KOPT-K1 (cell line): ENCODE results near the gene ARSB.
A peak's percentile ranks its signal among the peaks of the same experiment; 100 is the strongest.

Source experiments
- H3K27ac ChIP-seq: fragments of 200-600 bp; sonication (generic); 2 replicates; pipeline ENCODE4 v1.5.1; 2016; ENCODE audit warnings: antibody characterized with exemption, mild to moderate bottlenecking, low read depth, low read length; ENCODE audit not compliant: poor library complexity, severe bottlenecking
- H3K36me3 ChIP-seq: fragments of 200-600 bp; sonication (generic); 2 replicates; pipeline ENCODE4 v1.5.1; 2017; ENCODE audit warnings: antibody characterized with exemption, mild to moderate bottlenecking, low read length, moderate library complexity; ENCODE audit not compliant: insufficient read depth
- H3K9me3 ChIP-seq: fragments of 200-600 bp; sonication (generic); 2 replicates; pipeline ENCODE4 v1.5.1; 2017; ENCODE audit warnings: antibody characterized with exemption, low read length, mild to moderate bottlenecking; ENCODE audit not compliant: insufficient read depth, poor library complexity, severe bottlenecking

The ARSB gene

DNA sequence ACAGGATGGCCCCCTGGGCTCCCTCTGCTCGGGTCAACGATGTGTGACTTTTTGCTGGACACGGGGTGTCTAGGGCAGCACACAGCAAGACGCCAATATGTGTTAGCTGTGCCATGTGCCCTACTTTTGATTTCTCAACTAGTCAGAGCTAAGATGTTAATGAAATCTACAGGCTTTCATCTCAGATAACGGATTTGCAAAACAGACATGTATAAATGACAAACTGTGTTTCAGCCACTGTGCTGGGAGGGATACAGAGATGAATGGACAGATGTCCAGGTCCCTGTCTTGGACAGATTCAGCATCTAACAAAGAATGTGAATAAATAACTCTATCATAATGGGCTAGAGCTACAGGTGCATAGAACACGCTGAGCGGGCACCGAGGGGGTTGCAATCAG, 176.3 kb downstream of the ARSB start:
- H3K27ac ChIP-seq = no peak overlapping the region
- no peaks in the 10 kb centered on the region for H3K36me3 ChIP-seq
- H3K9me3 ChIP-seq = no peaks in the 10 kb centered on the region

DNA sequence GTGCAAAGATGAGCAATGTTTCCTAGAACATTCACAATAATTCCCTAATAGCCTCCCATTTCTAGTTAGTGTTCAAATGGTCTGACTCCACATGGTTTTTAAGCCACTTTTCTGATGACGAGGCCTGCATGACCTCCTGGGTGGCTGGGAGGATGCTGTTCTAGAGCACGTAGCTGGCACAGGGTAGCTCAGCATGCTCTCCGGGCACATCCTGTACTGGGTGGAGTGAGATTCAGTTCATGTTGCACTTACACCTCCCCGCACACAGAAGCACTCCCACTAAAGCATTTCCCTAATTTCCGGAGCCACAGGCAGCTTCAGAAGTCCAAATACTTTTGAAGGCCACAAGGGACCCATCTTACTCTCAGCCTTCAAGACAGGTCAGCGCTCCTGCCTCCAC, 176.7 kb downstream of the ARSB start:
- Histone ChIP-seq H3K27ac (no peak overlapping the region), H3K36me3 (no peaks in the 10 kb centered on the region), H3K9me3 (no peaks in the 10 kb centered on the region)

DNA sequence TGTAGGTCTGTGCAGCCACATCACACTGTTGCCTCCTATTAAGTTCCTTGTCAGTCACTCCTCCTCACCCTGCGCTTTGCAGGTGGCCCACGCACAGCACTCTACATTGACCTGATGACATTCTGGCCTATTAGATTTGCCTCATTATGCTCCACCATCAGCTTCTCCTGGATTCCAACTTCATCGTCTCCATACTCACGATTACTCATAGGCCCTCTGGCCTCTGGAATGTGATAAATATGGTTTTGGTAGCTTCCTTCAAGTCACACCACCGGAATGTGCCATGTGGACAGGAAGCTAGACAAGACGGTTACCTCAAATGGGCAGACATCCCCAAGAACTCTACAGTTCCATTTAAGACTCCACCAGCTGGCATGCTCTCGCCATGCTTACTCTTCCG, 178.6 kb downstream of the ARSB start:
- Histone ChIP-seq H3K36me3 (no peaks in the 10 kb centered on the region), H3K9me3 (peaks cover 5% of the 10 kb centered on the region), H3K27ac (no peak overlapping the region)

DNA sequence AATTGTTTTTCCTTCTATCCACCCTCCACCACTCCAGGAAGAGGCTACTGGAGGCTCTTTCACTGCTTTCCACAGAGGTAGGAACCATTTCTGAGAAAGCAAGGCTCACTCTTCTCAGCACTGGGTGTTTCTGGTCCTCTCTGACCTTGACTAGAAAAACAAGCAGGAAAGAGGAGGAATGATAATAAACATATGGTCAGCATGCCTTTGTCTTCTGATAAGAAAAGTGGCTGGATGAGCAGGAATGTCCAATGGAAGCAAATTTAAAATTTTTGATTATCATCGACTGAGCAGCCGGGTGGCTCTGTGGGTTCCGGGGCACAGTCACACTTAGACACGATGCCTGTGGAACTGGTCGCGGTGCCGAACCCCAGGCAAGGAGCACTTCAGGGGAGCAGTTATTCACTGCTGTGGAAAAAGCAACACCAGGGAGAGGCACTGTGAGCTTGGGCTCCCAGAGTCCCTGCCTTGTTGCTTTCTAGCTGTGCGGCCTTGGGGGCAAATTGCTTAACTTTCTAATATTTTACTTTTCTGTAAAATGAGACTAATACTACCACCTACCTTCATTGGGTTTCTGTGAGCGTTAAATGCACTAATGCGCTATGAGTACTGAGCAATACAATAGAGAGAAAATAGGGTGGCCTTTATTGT, 179.5 kb downstream of the ARSB start:
- peaks cover 14% of the 10 kb centered on the region for H3K9me3 ChIP-seq
- no peak overlapping the region for H3K27ac ChIP-seq
- H3K36me3 ChIP-seq = 0 out of 2 replicates have a peak, but pooled peaks cover 3% of the 10 kb centered on the region

DNA sequence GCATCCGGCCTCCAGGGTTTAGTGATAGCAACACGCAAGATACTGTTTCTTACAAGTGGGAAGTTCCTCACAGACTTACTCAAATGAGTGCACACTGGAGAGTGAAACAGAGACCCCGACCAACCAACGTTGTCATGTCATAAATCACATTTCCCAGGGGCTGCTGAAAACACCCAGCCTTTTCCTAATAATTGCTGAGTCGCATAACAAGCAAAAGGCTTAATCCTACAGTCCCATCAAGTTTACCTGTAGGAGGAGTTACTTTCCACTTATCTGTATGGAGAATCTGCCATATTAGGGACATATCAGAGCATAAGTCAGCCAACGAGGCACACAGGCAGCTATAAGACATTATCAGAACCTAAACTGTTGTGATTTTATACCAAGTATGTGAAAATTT, 180.1 kb downstream of the ARSB start:
- H3K9me3 ChIP-seq = peaks cover 15% of the 10 kb centered on the region
- no peak overlapping the region for H3K27ac ChIP-seq
- 0 out of 2 replicates have a peak, but pooled peaks cover 4% of the 10 kb centered on the region for H3K36me3 ChIP-seq

DNA sequence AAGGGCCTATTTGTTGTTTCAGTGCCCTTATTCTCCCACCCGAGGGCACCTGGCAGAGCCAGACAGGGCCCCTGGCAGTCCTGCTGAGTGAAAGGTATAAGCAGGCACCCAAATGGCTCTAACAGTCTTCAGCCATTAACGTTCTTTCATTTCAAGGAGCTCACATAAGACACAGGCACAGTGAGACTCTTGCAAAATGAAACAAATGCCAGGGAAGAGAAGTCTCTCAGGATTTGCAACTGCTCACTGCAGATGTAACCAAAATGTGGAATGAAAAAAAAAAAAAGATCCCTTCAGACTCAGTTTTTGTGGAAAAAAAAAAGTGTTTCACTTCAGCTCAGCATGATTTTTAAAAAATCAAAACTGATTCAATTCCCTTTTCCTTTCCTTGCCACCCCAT, 181.2 kb downstream of the ARSB start:
- 0 out of 2 replicates have a peak, but pooled peaks cover 4% of the 10 kb centered on the region for H3K36me3 ChIP-seq
- no peak overlapping the region for H3K27ac ChIP-seq
- H3K9me3 ChIP-seq = peaks cover 15% of the 10 kb centered on the region

DNA sequence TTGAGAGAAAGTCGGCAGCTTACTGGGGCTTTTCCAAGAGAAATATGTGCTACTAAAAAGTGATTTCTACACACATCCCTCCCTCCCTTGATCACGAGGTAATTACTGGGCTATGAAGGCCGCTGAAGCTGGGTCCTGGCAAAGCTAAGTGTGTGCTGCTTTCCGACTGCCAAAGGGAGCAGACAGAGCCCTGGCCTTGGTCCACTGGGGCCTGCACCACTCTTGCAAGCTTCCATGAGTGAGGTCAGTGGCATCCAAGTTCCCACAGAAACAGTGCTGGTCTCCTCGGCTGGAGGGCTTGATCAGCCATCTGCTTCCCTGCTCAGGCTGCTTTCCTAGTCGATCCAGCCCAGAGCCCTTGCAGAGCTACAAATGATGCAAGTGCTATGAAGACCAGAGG, 181.8 kb downstream of the ARSB start:
- H3K9me3 ChIP-seq = peaks cover 15% of the 10 kb centered on the region
- H3K36me3 ChIP-seq = 0 out of 2 replicates have a peak, but pooled peaks cover 4% of the 10 kb centered on the region
- H3K27ac ChIP-seq = no peak overlapping the region

DNA sequence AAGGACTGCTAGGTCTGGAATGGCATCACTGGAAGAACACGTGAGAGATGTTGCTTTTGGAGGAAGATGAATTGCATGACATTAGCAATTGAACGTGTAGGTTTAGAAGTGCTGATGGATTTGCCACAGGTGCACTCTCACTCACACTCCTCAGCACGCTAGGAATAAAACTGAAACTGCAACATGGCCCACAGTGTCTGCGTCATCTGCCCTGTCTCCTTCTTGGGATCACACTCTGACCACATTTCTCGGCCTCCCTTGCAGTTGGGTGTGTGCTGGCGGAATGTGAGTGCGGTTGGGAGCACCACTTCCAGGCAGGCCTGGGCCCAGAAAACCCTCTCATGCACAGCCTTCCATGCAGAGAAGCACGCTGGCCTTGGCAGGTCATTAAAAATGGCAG, 183.7 kb downstream of the ARSB start:
- 0 out of 2 replicates have a peak, but pooled peaks cover 4% of the 10 kb centered on the region for H3K36me3 ChIP-seq
- H3K27ac ChIP-seq = no peak overlapping the region
- peaks cover 15% of the 10 kb centered on the region for H3K9me3 ChIP-seq

DNA sequence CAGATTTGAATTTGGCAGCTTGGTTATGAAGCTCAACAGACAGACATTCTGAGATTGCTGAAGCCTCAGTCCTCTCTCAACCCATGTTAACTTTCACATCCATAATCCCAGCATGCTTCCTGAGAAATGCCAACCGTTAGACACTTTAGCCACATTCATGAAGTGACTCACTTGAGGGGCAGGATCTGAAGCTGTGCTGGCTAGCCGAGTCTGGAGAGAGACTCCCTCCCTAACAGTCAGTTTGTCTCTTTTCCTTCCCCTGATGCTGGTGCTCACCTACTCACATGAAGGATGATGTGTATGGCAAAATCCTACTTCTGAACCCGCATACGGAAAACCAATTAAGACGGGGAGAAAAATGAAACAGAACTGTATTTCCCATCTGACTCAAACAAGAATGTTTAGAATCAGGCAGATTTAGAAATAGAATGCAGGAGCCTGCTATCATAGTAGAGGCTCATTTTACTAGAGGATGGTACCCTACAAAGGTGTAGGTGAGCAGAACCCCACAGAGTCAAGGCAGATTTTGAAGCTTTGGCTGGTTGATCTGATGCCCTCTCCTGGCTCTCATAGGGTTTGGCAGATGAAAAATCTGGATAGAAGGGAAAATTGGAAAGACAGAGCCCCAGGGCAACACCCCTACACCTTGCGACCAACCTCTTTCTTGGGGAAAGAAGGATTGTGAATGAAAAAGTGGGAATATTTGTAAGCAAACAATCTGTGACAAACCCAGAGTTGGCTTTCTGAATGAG, 185.7 kb downstream of the ARSB start:
- peaks cover 15% of the 10 kb centered on the region for H3K9me3 ChIP-seq
- H3K36me3 ChIP-seq = 0 out of 2 replicates have a peak, but pooled peaks cover 4% of the 10 kb centered on the region
- H3K27ac ChIP-seq = no peak overlapping the region

DNA sequence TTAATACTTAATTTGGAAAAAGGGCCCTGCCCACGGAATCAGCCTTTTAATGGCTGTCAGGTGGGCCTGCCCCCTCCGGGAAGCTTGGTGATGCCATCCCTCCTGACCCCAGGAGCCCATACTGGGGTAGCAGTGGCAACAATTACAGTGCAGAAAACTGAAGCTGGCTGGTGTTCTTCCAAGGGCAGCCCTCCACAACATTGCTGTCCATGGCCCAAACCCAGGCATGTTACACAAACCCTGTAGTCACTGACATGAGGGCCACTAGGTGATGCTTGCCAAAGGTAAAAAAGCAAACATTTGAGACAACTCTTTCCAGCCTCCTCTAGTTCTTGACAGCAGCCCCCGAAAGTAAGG, 186.5 kb downstream of the ARSB start:
- 0 out of 2 replicates have a peak, but pooled peaks cover 4% of the 10 kb centered on the region for H3K36me3 ChIP-seq
- H3K27ac ChIP-seq = no peak overlapping the region

DNA sequence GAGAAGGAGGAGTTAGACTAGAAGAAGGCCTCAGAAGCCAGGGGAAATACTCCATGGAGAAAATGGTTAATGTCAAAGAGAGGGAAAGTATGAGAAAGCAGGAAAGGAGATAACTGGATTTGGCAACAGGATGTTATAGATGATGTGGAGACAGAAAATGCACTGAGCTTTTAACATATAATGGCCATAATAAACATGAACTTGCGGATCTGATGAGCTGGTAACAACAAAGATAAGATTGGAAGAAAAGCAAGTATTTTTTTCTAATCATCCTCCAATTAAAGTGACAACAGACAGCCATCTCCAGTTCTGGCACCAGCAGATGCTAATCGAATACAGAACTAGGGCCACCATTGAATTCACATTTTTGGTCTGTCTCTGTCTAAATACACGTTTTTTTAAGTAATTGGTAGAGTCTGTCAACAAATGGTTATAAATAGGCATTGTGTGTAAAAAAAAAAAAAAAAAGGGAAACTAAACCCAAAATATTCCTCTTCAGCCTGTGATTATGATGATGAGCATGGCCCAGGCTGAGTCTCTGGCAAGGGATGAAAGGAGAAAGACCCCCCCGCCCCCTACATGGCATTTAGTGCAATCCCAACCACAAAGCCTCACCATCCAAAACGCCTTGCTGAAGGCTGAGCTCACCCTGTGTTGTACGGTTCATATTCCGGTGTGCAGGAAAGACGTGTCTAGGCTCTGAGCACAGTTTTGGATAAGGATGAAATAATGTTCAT, 187.0 kb downstream of the ARSB start:
- no peak overlapping the region for H3K27ac ChIP-seq
- H3K9me3 ChIP-seq = peaks cover 15% of the 10 kb centered on the region
- 0 out of 2 replicates have a peak, but pooled peaks cover 4% of the 10 kb centered on the region for H3K36me3 ChIP-seq

More for the DNA sequence above, 186.5 kb downstream of the ARSB start:
- H3K9me3 ChIP-seq = peaks cover 15% of the 10 kb centered on the region

DNA sequence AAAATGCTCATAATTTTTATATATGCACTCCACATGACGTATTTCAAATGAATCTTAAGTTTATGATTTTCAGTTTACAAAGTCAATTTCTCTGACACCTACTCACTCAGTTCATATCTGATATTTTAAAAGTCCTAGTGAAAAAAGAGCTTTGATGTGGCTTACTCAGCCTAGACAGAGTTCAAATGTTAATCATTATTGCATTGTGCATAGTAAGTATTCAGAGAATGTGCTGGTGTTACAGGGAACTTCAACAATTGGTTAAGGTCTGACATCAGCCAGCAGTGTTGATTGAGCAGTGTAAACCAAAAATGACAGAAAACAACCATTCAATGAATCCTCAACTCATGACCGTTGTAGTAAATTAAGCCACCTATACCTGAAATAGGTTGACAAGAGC, 189.4 kb downstream of the ARSB start:
- 0 out of 2 replicates have a peak, but pooled peaks cover 2% of the 10 kb centered on the region for H3K36me3 ChIP-seq
- peaks cover 3% of the 10 kb centered on the region for H3K9me3 ChIP-seq
- peak overlapping the region; percentile 23 for H3K27ac ChIP-seq

DNA sequence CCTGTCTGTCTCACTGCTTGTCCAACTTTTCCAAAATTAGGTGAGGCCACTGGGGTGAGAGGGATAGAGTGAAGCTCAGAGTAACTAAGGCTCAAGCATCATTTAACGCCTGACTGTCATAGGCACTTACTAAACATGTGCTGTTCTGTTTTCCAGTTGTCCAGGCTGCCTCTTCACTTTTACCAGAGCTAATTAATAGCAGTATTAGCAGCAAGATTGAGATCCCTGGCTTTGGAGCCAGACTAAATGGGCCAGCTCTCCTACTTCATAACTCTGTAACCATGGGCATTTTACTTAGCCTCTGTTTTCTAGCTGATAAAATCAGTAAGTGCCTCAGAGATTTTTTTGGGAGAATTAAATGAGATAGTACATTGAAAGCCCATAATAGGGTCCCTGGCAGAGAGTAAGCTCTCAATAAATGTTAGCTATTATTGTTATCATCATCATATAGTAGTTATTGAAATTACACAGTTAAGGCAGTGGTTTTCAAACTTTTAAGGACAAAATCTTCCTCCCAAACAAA, 190.4 kb downstream of the ARSB start:
- Histone ChIP-seq H3K9me3 (no peaks in the 10 kb centered on the region), H3K27ac (no peak overlapping the region), H3K36me3 (no peaks in the 10 kb centered on the region)

DNA sequence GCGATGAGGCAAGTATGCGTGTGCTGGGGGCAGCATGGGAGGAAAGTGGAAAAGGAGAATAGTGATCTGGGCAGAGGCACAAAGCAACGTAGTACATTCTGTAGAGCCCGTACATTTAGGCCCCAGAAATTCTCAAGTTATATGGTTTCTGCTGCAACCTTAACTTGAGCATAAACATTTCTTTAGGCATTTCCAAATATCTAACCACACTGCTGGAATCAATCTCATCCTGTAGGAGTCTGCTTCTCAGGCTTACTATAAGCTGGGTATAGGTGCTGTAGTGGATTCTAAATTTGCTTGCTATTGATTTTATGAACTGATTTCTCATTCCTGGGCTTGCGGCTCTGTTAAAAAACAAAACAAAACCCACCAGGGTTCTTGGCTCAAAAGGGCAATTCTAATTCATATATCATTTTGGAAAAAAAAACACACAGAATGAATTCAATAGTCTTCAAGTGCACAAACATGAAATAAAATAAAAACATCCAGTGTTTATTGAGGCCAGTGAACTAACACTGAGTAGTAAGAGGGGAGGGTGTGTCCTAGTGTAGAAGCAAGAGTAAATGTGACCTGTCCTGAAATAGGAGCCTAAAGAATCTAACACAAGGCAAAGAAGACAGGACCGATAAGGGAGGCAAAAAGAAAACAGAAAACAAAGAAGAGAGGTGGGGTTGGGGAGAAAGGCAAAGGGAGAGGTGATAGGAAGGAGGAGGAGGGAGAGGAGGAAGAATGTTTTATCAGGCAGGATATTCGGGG, 191.0 kb downstream of the ARSB start:
- Histone ChIP-seq H3K9me3 (no peaks in the 10 kb centered on the region), H3K27ac (no peak overlapping the region), H3K36me3 (no peaks in the 10 kb centered on the region)
